GM12864 (cell line): Measurements from ENCODE around the gene LENG1.

Experiments
- DNase-seq: peaks from one replicate; pipeline ENCODE4 v3.0.0-alpha.2; 2011; ENCODE audit warnings: low read depth
- H3K4me3 ChIP-seq: 2 replicates; pipeline ENCODE4 v1.5.1; 2011; ENCODE audit warnings: mild to moderate bottlenecking, low read depth, low read length, control low read depth
- TF ChIP-seq, protein P1 (sequence below): IDR thresholded peaks from 2 replicates; pipeline ENCODE4 v1.5.1; 2011; ENCODE audit warnings: low read depth, mild to moderate bottlenecking, moderate library complexity, low read length, control low read depth, inconsistent platforms; ENCODE audit errors: missing control alignments

Gene LENG1

DNA sequence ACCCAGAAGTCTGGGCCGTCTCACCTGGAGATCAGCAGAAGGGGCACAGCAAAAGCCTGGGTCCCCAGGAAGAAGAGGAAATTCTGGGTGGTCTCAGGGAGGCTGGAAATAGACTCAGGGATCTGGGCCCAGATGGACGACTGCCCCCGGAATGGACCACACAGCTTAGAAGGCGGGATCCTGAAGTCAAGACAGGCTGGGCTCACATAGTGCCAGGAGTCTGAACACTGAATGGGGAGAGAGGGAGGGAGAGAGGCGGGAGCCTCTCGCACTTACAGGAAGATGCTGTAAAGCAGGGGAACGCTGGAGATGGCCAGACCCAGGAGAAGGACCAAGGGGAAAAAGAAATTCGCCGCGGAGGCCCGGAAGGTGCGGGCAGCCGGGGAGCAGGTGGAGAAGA, 1.3 kb upstream of the LENG1 start:
- H3K4me3 ChIP-seq = peak overlapping the region; percentile 51
- TF ChIP-seq, protein P1, sequence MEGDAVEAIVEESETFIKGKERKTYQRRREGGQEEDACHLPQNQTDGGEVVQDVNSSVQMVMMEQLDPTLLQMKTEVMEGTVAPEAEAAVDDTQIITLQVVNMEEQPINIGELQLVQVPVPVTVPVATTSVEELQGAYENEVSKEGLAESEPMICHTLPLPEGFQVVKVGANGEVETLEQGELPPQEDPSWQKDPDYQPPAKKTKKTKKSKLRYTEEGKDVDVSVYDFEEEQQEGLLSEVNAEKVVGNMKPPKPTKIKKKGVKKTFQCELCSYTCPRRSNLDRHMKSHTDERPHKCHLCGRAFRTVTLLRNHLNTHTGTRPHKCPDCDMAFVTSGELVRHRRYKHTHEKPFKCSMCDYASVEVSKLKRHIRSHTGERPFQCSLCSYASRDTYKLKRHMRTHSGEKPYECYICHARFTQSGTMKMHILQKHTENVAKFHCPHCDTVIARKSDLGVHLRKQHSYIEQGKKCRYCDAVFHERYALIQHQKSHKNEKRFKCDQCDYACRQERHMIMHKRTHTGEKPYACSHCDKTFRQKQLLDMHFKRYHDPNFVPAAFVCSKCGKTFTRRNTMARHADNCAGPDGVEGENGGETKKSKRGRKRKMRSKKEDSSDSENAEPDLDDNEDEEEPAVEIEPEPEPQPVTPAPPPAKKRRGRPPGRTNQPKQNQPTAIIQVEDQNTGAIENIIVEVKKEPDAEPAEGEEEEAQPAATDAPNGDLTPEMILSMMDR = no peak
- DNase-seq = no peak

DNA sequence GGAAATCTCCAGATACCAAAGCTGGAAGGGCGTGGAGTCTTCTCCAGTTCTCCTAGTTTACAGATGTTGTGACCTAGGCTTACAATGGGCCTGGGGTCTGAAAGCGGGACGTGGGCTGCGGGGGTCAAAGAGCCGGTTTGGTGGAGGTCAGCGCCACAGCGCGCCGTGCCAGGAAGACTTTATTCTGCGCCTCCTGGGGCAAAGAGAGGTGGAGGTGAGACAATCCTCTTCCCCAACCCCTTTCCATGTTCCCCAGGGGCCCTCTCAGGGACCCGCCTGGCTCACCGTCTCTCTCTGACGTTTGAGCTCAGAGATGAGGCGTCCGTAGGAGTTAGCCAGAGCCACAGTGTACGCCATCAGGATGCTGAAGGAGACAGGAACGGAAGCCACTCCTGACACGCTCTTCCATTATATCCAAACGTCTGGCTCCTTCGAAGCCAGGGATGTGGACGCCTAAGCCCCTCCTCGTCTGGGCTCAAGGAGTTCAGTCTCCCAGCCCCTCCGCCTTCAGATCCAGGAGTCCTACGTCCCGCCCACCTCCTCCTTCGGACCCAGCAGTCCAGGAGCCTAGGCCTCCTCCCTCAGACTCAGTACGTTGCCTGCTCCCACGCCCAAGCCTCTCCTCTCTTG, 776 bp upstream of the LENG1 start:
- no peak for DNase-seq
- peak overlapping the region; percentile 51 for H3K4me3 ChIP-seq
- TF ChIP-seq, protein P1 = no peak

DNA sequence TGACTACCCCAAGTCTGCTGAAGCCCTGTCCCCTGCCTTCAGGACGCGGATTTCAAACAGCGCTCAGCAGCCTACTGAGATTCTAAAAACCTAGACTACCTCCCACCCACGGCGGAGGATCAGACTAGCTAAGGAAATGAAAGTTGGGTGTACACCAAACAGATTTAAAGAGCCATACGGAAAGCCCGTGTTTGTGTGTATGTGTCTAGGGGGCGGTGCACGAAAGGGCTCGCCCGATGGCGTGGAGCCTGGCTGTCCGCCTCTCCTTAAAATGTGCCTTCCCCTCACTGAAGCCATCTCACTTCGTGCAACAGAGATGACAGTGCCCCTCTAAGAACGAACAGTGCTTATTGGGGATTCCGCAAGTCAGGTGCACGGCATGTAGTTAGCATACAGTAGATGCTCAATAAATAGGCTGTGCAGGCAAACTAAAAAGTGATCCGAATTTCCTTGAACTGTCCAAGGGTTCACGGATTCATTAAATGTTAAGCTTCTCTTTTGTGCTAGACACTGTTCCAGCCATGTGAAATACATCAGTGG, 639 bp downstream of the LENG1 start:
- TF ChIP-seq, protein P1 = no peak
- peak overlapping the region; percentile 62 for H3K4me3 ChIP-seq
- DNase-seq = peak; percentile 33

DNA sequence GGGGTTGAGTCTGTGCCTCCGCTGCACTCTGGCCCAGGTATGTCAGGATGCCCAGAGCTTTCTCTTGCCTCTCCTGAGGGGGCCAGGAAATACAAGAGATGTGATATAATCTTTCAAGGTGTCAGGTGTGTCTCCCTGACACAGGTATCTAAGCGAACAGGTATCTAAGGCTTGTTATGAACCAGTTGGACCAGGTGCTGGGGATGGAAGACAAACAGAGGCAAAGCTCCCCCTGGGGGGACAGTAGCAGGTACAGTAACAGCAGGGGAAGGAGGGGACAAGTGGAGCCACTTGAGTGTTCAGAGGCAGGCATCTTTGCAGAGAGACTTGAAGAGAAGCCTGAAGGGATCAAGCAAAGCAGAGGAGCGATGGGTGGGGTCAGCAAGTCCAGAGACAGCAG, 2.6 kb downstream of the LENG1 start:
- H3K4me3 ChIP-seq = no peak overlapping the region
- DNase-seq = no peak
- TF ChIP-seq, protein P1 = no peak

DNA sequence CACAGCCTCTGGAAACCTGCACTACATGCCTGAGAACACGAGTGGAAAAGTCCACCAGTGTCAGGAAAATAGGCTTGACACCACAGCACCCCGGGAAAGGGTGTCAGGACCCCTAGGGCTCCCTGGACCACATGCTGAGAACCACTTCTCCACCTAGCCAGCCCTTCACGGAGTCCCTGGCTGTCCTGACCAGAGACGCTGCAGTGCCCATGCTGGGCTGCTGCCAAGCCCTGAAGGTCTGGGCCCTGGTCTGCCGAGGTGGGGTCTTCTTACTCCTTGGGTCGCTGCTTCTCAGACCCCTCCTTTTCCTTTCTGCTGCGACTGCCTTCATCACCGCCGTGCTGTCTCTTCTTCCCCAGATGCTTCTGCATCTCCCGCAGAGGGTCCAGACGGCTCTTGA, 3.0 kb downstream of the LENG1 start:
- DNase-seq = no peak
- no peak overlapping the region for H3K4me3 ChIP-seq
- TF ChIP-seq, protein P1 = no peak

DNA sequence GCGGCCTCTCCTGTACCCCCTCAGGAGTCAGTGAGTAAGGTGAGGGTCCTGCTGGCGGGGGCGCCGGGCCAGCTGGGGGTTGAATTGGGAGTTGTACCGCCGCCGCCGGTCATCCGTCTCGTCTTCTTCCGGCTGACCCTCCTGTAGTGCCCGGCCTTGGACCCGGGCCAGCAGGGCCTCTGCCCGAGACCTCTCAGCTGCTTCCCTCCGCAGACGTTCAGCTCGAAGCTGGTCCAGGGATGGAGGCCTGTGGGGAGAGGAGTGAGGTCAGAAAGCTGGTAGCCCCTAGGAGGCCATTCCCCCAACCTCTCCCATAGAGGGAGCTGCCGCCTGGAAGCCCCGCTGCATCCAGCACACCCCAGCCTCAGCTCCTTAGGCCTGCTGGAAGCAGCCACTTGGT, 3.8 kb downstream of the LENG1 start:
- H3K4me3 ChIP-seq = no peak overlapping the region
- TF ChIP-seq, protein P1 = no peak
- no peak for DNase-seq
